Sigmoid colon (tissue), 7 donors: ENCODE data around the gene AGBL1. TPM values are rescaled to one million over a fixed set of nuclear protein-coding genes. Genes with fewer than 3 reads are reported as not detected.

ENCODE experiments used
- DNase-seq: peaks from one replicate; pipeline ENCODE4 v3.0.0-alpha.2; 2019
- H3K27ac ChIP-seq, 4 donors: fragments of 200-600 bp; sonication (generic); one replicate each; pipeline ENCODE4 v1.5.1; 2016 to 2019; ENCODE audit warnings: mild to moderate bottlenecking in 1 of 4
- H3K27me3 ChIP-seq, 3 donors: fragments of 200-600 bp; sonication (generic); one replicate each; pipeline ENCODE4 v1.5.1; 2019; ENCODE audit warnings: mild to moderate bottlenecking in 1 of 3
- H3K36me3 ChIP-seq, 4 donors: fragments of 200-600 bp; sonication (generic); one replicate each; pipeline ENCODE4 v1.5.1; 2016 to 2019
- H3K4me1 ChIP-seq, 4 donors: fragments of 200-600 bp; sonication (generic); one replicate each; pipeline ENCODE4 v1.5.1; 2017 to 2019
- H3K4me3 ChIP-seq, 4 donors: fragments of 200-600 bp; sonication (generic); one replicate each; pipeline ENCODE4 v1.5.1; 2017 to 2019; ENCODE audit warnings: mild to moderate bottlenecking in 2 of 4, moderate library complexity in 1 of 4
- H3K9me3 ChIP-seq, 4 donors: fragments of 200-600 bp in 3 of 4; sonication (generic) in 3 of 4; one replicate each; pipeline versions ENCODE4 v1.5.1 to v1.6.1; 2013 to 2019
- EP300 ChIP-seq, 4 donors: sonication (generic); formaldehyde crosslinking; IDR thresholded peaks; one replicate each; pipeline ENCODE4 v1.6.1; 2017; ENCODE audit warnings: antibody characterized with exemption in 4 of 4
- POLR2A ChIP-seq, 2 donors: fragments of 450-650 bp; IDR thresholded peaks; one replicate each; pipeline ENCODE4 v1.6.1; 2016; ENCODE audit warnings: antibody characterized with exemption in 2 of 2, mild to moderate bottlenecking in 2 of 2, moderate library complexity in 2 of 2
- POLR2AphosphoS5 ChIP-seq, 4 donors: sonication (generic); formaldehyde crosslinking; IDR thresholded peaks; one replicate each; pipeline ENCODE4 v1.6.1; 2017; ENCODE audit warnings: antibody characterized with exemption in 4 of 4
- WGBS, 2 donors: extraction: QIAGEN DNeasy Blood & Tissue Kit; methylation state at CpG; one replicate each; pipeline ENCODE4 v1.1.7; 2013; 5-methylcytosine and 5-hydroxymethylcytosine counted together
- intact Hi-C: fragments of 100-400 bp; cut with DNase I; formaldehyde crosslinking; loops from one replicate; pipeline ENCODE4 v1.15.1; 2023
- polyA plus RNA-seq, 3 donors: library from polyadenylated mRNA; stranded (reverse); fragments of 200-250 nt; gene quantifications; one replicate each; pipeline ENCODE4 v1.2.3, GENCODE V29; 2013
- total RNA-seq, 4 donors: library from RNA; depleted of rRNA; stranded (reverse); fragments of >200 nt; gene quantifications; one replicate each; pipeline ENCODE4 v1.1.0, GENCODE V29; 2016
- TF ChIP-seq, protein P1 (sequence below), 4 experiments: fragments of 450-650 bp in 3 of 4; fragments of 200-600 bp in 1 of 4; IDR thresholded peaks; one replicate each; pipeline ENCODE4 v1.5.1; 2016 to 2019; ENCODE audit warnings: antibody characterized with exemption in 4 of 4, mild to moderate bottlenecking in 3 of 4, moderate library complexity in 2 of 4
- donor health status: healthy with polysubstance abuse.
- donor health status: Bipolar disorder and iron deficiency.
- donor health status: healthy.

Gene AGBL1
- total and polyA plus RNA-seq, 7 donors: 0.16 to 0.28 TPM; not detected in 5

DNA sequence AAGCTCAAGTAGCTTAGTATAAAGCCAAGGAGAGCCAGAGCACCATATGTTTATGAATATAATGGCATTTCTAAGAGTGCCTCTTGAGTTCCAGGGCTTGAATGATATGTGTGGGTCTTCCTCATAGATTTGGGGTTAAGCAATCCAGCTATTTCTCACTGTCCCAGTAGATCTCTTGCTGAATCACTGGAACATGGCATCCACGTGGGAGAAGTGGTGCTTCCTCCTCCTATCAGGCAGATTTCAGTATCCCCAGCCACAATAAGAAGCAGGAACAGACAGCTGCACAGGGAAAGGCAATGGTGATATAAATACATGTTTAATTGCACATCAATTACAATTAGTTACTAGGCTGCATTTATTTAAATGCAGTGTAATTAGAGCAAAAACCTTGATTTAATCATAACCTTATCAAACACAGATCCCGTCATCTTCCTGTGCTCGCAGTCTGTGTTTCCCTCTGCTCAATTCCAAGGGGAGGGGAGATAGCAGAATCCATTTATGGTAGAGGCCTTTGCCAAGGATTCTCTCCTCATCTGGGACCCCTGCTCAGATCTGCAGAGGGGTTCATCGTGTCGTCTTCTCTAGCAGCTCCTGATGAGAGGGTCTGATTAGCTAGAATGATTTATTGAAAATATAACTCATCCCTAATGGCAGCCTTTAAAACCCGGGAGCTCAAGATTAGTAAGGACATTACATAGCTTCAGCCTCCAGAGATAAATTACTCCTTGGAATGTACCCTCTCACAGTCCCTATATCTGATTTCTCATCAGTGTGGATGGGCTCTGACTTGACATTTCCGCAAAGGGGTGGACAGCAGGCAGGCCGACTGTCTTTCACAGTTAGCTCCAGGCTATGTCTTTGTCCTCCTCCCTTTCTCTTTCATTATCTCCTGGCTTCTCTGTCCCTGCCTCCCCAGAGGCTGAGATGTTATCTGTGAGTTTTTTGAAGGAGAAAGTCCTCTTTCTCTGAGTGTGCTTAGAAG is 775.9 kb downstream of the AGBL1 start:
- DNase-seq: no peak
- Histone ChIP-seq H3K27ac (no peak overlapping the region), H3K9me3 (no peaks in the 10 kb centered on the region), H3K27me3 (no peaks in the 10 kb centered on the region), H3K4me1 (no peaks in the 10 kb centered on the region), H3K4me3 (no peak overlapping the region), H3K36me3 (no peaks in the 10 kb centered on the region)
- 73 to 74% methylated on average over 8 of the region's 8 CpGs for WGBS, 2 donors
- TF ChIP-seq EP300 (IDR thresholded peaks at IDR 0.05) (no peak), POLR2AphosphoS5 (IDR thresholded peaks at IDR 0.05) (no peak), POLR2A (IDR thresholded peaks at IDR 0.05) (no peak)
- TF ChIP-seq, protein P1, sequence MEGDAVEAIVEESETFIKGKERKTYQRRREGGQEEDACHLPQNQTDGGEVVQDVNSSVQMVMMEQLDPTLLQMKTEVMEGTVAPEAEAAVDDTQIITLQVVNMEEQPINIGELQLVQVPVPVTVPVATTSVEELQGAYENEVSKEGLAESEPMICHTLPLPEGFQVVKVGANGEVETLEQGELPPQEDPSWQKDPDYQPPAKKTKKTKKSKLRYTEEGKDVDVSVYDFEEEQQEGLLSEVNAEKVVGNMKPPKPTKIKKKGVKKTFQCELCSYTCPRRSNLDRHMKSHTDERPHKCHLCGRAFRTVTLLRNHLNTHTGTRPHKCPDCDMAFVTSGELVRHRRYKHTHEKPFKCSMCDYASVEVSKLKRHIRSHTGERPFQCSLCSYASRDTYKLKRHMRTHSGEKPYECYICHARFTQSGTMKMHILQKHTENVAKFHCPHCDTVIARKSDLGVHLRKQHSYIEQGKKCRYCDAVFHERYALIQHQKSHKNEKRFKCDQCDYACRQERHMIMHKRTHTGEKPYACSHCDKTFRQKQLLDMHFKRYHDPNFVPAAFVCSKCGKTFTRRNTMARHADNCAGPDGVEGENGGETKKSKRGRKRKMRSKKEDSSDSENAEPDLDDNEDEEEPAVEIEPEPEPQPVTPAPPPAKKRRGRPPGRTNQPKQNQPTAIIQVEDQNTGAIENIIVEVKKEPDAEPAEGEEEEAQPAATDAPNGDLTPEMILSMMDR (IDR thresholded peaks at IDR 0.05): no peak
- intact Hi-C loops: no loop called here

DNA sequence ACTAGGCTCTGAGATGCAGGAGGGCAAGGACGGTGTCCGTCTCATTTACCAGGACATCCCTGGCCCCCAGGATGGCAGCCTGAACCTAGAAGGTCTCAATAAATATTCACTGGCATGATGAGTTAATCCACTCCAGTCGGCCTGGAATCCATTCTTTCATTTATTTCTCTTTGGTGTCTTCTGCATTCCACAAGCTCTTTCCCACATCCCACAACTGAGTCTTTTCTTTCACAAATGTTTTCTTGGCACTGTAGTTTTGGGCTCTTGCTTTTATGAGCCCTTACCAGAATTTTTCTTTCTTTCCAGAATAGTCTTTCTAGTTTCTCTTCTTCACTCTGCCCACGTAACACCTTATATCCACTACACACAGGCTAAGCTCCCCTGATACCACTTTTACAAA is 778.0 kb downstream of the AGBL1 start:
- Histone ChIP-seq H3K27me3 (no peaks in the 10 kb centered on the region), H3K27ac (no peak overlapping the region), H3K9me3 (no peaks in the 10 kb centered on the region), H3K36me3 (no peaks in the 10 kb centered on the region), H3K4me1 (no peaks in the 10 kb centered on the region), H3K4me3 (no peak overlapping the region)
- DNase-seq: no peak
- 88% methylated on average over 4 of the region's 4 CpGs for WGBS, 2 donors
- intact Hi-C loops: no loop called here
- TF ChIP-seq, protein P1 (IDR thresholded peaks at IDR 0.05): no peak
- no peak for TF ChIP-seq POLR2A (IDR thresholded peaks at IDR 0.05)
- TF ChIP-seq EP300 (IDR thresholded peaks at IDR 0.05): no peak
- TF ChIP-seq POLR2AphosphoS5 (IDR thresholded peaks at IDR 0.05): no peak

DNA sequence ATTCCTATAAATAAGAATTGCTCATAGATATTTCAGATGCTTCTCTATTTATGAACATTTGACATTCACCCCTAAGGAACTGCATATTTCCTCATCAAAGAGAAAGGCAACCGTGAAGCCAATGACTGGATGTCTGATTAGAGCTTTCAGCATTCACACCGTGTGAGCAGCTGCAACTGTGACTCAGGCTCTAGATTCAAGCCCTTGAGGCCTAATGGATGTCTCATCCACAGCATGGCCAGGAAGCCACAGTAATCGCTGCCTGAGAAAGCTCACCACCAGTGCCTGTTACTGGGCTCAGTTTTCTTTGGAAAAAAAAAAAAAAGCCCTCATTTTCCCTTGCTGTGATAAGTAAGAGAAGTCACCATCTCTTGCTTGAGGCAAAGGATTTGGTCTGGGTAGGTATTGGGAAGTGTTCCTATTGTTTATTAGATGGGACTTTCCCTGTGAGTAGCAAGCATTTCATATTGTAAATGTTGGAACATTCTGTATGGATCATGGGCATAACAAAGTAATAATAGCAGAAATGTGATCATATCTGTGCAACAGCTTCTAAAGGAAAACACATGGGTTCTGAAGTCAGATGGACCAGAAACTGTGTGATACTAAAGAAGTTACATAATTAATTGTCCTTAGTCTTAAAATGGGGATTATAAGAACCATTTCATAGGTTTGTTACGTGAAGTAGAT is 783.7 kb downstream of the AGBL1 start:
- DNase-seq: no peak
- Histone ChIP-seq H3K36me3 (no peaks in the 10 kb centered on the region), H3K27ac (no peak overlapping the region), H3K4me1 (no peaks in the 10 kb centered on the region), H3K27me3 (no peaks in the 10 kb centered on the region), H3K9me3 (no peaks in the 10 kb centered on the region), H3K4me3 (no peak overlapping the region)
- intact Hi-C loops: no loop called here
- 74 to 80% methylated on average over 4 of the region's 4 CpGs for whole genome bisulfite sequencing, 2 donors
- TF ChIP-seq POLR2A (IDR thresholded peaks at IDR 0.05) (no peak), POLR2AphosphoS5 (IDR thresholded peaks at IDR 0.05) (no peak), EP300 (IDR thresholded peaks at IDR 0.05) (no peak)
- TF ChIP-seq, protein P1 (IDR thresholded peaks at IDR 0.05): no peak

DNA sequence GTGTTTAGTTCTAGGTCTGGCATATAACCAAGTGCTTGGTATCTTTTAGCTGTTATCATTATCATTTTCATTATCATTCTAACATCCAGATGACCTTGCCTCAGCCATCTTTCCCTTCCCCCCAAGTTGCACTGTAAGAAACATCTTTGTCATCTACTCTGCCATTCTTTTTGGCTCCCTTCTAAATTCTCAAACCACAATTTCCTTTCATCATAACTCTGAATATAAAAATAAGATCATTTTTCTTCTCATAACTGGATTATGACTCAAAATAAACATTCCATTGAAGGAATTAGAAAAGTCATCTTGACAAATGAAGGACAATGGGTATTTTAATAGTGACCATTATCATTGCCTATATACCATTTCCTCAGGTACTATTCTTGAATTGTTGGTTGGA is 786.2 kb downstream of the AGBL1 start:
- no peak for DNase-seq
- no peaks in the 10 kb centered on the region for H3K9me3 ChIP-seq
- TF ChIP-seq EP300 (IDR thresholded peaks at IDR 0.05): no peak
- H3K27ac ChIP-seq: no peak overlapping the region
- no peaks in the 10 kb centered on the region for H3K27me3 ChIP-seq
- no peak overlapping the region for H3K4me3 ChIP-seq
- no peaks in the 10 kb centered on the region for H3K4me1 ChIP-seq
- intact Hi-C loops: no loop called here
- no peaks in the 10 kb centered on the region for H3K36me3 ChIP-seq

DNA sequence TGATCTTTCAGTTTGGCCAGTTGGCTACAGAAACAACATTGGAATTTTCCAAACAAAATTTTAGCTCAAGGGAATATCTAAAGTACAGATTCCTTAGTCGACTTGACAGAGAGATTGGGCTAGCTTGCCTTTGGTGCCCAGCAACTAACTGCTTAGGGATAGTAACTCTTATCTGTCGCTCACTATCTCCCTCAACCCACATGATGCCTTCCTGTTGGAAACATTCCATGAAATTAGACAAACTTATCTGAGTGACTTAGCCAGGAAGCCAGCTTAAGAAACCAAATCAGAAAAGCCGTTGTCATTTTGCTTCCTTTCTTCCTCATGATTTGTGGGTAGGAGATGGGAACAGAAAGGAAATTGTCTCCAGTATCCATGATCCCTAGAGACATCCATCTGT is 791.2 kb downstream of the AGBL1 start:
- no peaks in the 10 kb centered on the region for H3K4me1 ChIP-seq
- no peak overlapping the region for H3K4me3 ChIP-seq
- no peaks in the 10 kb centered on the region for H3K9me3 ChIP-seq
- 75 to 81% methylated on average over 3 of the region's 3 CpGs for WGBS, 2 donors
- TF ChIP-seq POLR2A (IDR thresholded peaks at IDR 0.05): no peak
- no peak for TF ChIP-seq EP300 (IDR thresholded peaks at IDR 0.05)
- TF ChIP-seq, protein P1 (IDR thresholded peaks at IDR 0.05): no peak
- no peak for TF ChIP-seq POLR2AphosphoS5 (IDR thresholded peaks at IDR 0.05)
- no peaks in the 10 kb centered on the region for H3K36me3 ChIP-seq
- DNase-seq: no peak
- no peak overlapping the region for H3K27ac ChIP-seq
- intact Hi-C loops: no loop called here
- H3K27me3 ChIP-seq: no peaks in the 10 kb centered on the region
